Left lung (tissue), 10 donors: ENCODE results near the gene SLC35F3. TPM values are rescaled to one million over a fixed set of nuclear protein-coding genes. Genes with fewer than 3 reads are reported as not detected.

Experiments
- ATAC-seq: fragments of 200-7000 bp; cut with Tn5 transposase; one replicate; pipeline ENCODE4 v1.9.1; 2020; ENCODE audit warnings: moderate library complexity
- DNase-seq, 4 donors: peaks; one replicate each; pipeline ENCODE4 v3.0.0-alpha.2; 2013 to 2020
- H3K27ac ChIP-seq, 2 donors: fragments of 200-600 bp; sonication (generic) in 1 of 2; one replicate each; pipeline versions ENCODE4 v1.5.0 to v1.8.0; 2020 to 2021
- H3K27me3 ChIP-seq, 2 donors: fragments of 200-600 bp; sonication (generic) in 1 of 2; one replicate each; pipeline versions ENCODE4 v1.5.0 to v1.8.0; 2020 to 2021
- H3K36me3 ChIP-seq, 2 donors: fragments of 200-600 bp; sonication (generic) in 1 of 2; one replicate each; pipeline versions ENCODE4 v1.5.0 to v1.8.0; 2020 to 2021
- H3K4me1 ChIP-seq, 2 donors: fragments of 200-600 bp; one replicate each; pipeline ENCODE4 v1.8.0; 2021
- H3K4me3 ChIP-seq, 2 donors: fragments of 200-600 bp; sonication (generic) in 1 of 2; one replicate each; pipeline versions ENCODE4 v1.5.0 to v1.8.0; 2020 to 2021; ENCODE audit warnings: mild to moderate bottlenecking in 1 of 2
- H3K9me3 ChIP-seq, 2 donors: fragments of 200-600 bp; sonication (generic) in 1 of 2; one replicate each; pipeline versions ENCODE4 v1.5.0 to v1.8.0; 2020 to 2021
- intact Hi-C, 2 donors: fragments of 100-400 bp; cut with DNase I; formaldehyde crosslinking; loops; one replicate each; pipeline versions ENCODE4 v1.11.2 to v1.14.2; 2022
- polyA plus RNA-seq, 6 donors: library from polyadenylated mRNA; unstranded; fragments of 120-200 nt; gene quantifications; one replicate each; pipeline ENCODE4 v1.2.1, GENCODE V29; 2013; ENCODE audit not compliant: insufficient read length in 6 of 6
- total RNA-seq, 2 donors: library from RNA; stranded (reverse); fragmentation: NEBNext Ultra II Directional; extraction: Animal tissue kit (Norgen Biotek cat#: 25700); gene quantifications; one replicate each; pipeline ENCODE4 v1.2.1, GENCODE V29; 2021
- TF ChIP-seq, protein P1 (sequence below), 2 donors: fragments of 200-600 bp; sonication (generic) in 1 of 2; IDR thresholded peaks; one replicate each; pipeline versions ENCODE4 v1.5.0 to v1.8.0; 2021; ENCODE audit warnings: antibody characterized with exemption in 2 of 2
- donor health status: DM: no; HTN: yes; CAD: no.
- donor health status: DM: no; HTN: no; CAD: no.

The SLC35F3 gene
- total and polyA plus RNA-seq, 8 donors = 0.58 to 1.9 (median 1.5) TPM

DNA sequence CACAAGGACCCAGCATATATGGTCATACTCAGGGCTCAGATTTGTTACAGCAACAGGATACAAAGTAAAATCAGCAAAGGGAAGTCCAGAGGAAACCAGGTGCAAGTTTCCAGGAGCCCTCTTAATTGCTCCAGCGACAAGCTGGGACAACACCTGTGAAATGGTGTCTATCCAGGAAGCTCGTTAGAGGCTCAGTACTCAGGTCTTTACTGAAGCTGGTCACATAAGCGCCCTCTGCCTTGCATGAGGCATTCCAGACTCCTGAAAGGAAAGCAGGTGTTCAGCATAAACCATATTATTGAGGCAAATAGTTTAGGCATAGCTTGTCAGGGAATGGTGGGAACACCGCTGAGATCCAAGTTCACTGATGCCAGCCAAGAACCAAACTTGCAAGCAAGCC lies 231.0 kb downstream of the SLC35F3 start:
- intact Hi-C loops = no loop called here
- no peak for DNase-seq
- Histone ChIP-seq H3K27me3 (peaks cover 0 to 6% of the 10 kb centered on the region in 2 donors), H3K27ac (no peak overlapping the region), H3K4me3 (no peak overlapping the region), H3K36me3 (no peaks in the 10 kb centered on the region), H3K9me3 (no peaks in the 10 kb centered on the region), H3K4me1 (no peaks in the 10 kb centered on the region)
- ATAC-seq = no peak
- TF ChIP-seq, protein P1, sequence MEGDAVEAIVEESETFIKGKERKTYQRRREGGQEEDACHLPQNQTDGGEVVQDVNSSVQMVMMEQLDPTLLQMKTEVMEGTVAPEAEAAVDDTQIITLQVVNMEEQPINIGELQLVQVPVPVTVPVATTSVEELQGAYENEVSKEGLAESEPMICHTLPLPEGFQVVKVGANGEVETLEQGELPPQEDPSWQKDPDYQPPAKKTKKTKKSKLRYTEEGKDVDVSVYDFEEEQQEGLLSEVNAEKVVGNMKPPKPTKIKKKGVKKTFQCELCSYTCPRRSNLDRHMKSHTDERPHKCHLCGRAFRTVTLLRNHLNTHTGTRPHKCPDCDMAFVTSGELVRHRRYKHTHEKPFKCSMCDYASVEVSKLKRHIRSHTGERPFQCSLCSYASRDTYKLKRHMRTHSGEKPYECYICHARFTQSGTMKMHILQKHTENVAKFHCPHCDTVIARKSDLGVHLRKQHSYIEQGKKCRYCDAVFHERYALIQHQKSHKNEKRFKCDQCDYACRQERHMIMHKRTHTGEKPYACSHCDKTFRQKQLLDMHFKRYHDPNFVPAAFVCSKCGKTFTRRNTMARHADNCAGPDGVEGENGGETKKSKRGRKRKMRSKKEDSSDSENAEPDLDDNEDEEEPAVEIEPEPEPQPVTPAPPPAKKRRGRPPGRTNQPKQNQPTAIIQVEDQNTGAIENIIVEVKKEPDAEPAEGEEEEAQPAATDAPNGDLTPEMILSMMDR (IDR thresholded peaks at IDR 0.05) = no peak

DNA sequence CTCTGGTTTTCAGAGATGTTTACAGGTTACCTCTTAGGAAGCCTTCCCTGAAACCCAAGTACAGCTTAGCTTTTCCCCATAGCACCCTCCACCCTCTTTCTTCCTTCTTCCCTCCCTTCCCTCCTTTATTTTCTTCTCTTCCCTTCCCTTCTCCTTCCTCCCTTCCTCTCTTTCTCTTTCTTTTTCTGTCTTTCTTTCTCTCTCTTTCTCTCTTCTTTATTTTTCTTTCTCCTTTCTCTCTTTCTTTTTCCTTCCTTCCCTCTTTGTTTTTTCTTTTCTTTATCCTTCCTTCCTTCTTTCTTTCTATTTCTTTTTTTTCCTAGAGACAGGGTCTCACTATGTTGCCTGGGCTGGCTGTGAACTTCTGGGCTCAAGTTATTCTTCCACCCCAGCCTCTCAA lies 231.6 kb downstream of the SLC35F3 start:
- intact Hi-C loops = no loop called here
- TF ChIP-seq, protein P1 (IDR thresholded peaks at IDR 0.05) = no peak
- DNase-seq (no peak), ATAC-seq (no peak)
- peaks cover 0 to 6% of the 10 kb centered on the region in 2 donors for H3K27me3 ChIP-seq
- no peaks in the 10 kb centered on the region for H3K9me3 ChIP-seq
- H3K27ac ChIP-seq = no peak overlapping the region
- H3K36me3 ChIP-seq = no peaks in the 10 kb centered on the region
- no peak overlapping the region for H3K4me3 ChIP-seq
- H3K4me1 ChIP-seq = no peaks in the 10 kb centered on the region

DNA sequence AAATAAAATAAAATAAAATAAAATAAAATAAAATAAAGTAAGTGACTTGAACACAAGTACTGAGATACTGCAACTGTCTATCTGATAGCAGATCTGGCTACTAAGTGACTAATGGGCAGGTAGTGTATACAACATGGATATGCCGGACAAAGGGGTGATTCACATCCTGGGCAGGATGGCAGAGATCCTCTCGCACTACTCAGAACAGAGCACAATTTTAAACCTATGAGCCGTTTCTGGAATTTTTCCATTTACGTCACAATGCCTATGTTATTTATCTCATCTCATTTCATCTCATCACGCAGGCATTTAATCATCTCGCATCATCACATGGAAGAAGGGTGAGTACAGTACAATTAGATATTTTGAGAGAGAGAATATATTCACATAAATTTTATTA lies 235.5 kb downstream of the SLC35F3 start:
- intact Hi-C loops = no loop called here
- no peak overlapping the region for H3K27ac ChIP-seq
- H3K4me3 ChIP-seq = no peak overlapping the region
- H3K27me3 ChIP-seq = peaks cover 0 to 6% of the 10 kb centered on the region in 2 donors
- ATAC-seq (no peak), DNase-seq (no peak)
- H3K9me3 ChIP-seq = no peaks in the 10 kb centered on the region
- TF ChIP-seq, protein P1 (IDR thresholded peaks at IDR 0.05) = no peak
- no peaks in the 10 kb centered on the region for H3K4me1 ChIP-seq
- H3K36me3 ChIP-seq = no peaks in the 10 kb centered on the region

DNA sequence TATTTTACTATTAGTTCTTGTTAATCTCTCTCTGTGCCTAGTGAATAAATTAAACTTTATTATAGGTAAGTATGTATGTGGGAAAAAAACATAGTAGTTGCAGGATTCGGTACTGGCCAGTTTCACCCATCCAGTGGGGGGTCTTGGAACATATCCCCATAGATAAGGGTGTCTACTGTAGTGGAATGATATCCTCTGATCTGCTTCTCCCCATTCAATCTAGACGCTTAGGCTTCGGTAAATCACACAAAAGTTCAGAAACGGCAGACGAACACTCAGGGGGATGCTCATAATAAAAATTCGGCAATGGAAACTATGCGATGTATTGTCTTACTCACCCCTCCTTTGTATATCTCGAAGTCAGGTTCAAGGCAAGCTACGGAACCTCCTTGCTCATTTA lies 235.9 kb downstream of the SLC35F3 start:
- peaks cover 0 to 7% of the 10 kb centered on the region in 2 donors for H3K27me3 ChIP-seq
- DNase-seq = no peak
- no peak overlapping the region for H3K27ac ChIP-seq
- no peaks in the 10 kb centered on the region for H3K4me1 ChIP-seq
- ATAC-seq = no peak
- TF ChIP-seq, protein P1 (IDR thresholded peaks at IDR 0.05) = no peak
- intact Hi-C loops = no loop called here
- H3K4me3 ChIP-seq = no peak overlapping the region
- no peaks in the 10 kb centered on the region for H3K9me3 ChIP-seq
- H3K36me3 ChIP-seq = no peaks in the 10 kb centered on the region

DNA sequence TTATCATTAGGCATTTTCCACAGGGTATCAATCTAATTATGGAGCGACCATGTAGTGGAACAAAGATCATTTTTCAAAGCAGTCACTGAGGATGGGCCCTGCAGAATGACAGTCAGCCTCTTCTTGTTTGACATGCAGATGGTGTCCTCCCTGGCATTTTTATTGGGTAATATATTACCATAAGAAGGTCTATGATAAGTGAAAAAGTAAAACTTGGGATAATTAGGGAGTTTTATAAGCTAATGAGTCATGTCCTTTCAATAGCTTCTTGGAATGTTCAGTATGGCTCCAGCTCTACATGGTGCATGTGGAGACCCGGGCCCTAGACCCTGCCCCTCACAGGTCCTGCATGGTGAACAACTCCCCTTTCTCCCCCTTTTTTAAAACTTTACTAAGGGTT lies 236.5 kb downstream of the SLC35F3 start:
- intact Hi-C loops = no loop called here
- DNase-seq (no peak), ATAC-seq (no peak)
- H3K27me3 ChIP-seq = peaks cover 0 to 13% of the 10 kb centered on the region in 2 donors
- no peaks in the 10 kb centered on the region for H3K9me3 ChIP-seq
- H3K36me3 ChIP-seq = no peaks in the 10 kb centered on the region
- H3K4me3 ChIP-seq = no peak overlapping the region
- H3K27ac ChIP-seq = no peak overlapping the region
- TF ChIP-seq, protein P1 (IDR thresholded peaks at IDR 0.05) = no peak
- no peaks in the 10 kb centered on the region for H3K4me1 ChIP-seq
